TTC549 (cell line): Measurements from ENCODE around the gene MLPH.

ENCODE experiments used
- FAIRE-seq: peaks from 2 replicates; lab custom pipeline; 2012; peaks lifted over from hg19 to GRCh38; lab: Jason Lieb, UNC

MLPH gene

GRCh38 chr2:237520290-237520689, 33.2 kb downstream of the MLPH start:
- FAIRE-seq, result no peak

- FAIRE-seq, result no peak
Observed at GRCh38 chr2:237524631-237525030, 37.6 kb downstream of the MLPH start.

GRCh38 chr2:237525559-237526157, 38.6 kb downstream of the MLPH start:
- FAIRE-seq, result no peak

- no peak for FAIRE-seq
Observed at GRCh38 chr2:237527233-237527632, 40.2 kb downstream of the MLPH start.

GRCh38 chr2:237527766-237528165, 40.7 kb downstream of the MLPH start:
- no peak for FAIRE-seq

- FAIRE-seq, result no peak
Observed at GRCh38 chr2:237529452-237530402, 42.7 kb downstream of the MLPH start.

- no peak for FAIRE-seq
Observed at GRCh38 chr2:237530472-237531433, 43.7 kb downstream of the MLPH start.

- no peak for FAIRE-seq
Observed at GRCh38 chr2:237532160-237532559, 45.1 kb downstream of the MLPH start.

- no peak for FAIRE-seq
Observed at GRCh38 chr2:237533668-237534161, 46.7 kb downstream of the MLPH start.

- FAIRE-seq, result no peak
Observed at GRCh38 chr2:237534380-237534779, 47.3 kb downstream of the MLPH start.

GRCh38 chr2:237535385-237536082, 48.5 kb downstream of the MLPH start:
- no peak for FAIRE-seq

- no peak for FAIRE-seq
Observed at GRCh38 chr2:237536083-237536415, 49.0 kb downstream of the MLPH start.

GRCh38 chr2:237536617-237537016, 49.6 kb downstream of the MLPH start:
- no peak for FAIRE-seq

GRCh38 chr2:237538001-237538720, 51.1 kb downstream of the MLPH start:
- FAIRE-seq, result no peak

- no peak for FAIRE-seq
Observed at GRCh38 chr2:237538901-237539300, 51.9 kb downstream of the MLPH start.

GRCh38 chr2:237539681-237540080, 52.6 kb downstream of the MLPH start:
- FAIRE-seq, result no peak

GRCh38 chr2:237540223-237540775, 53.2 kb downstream of the MLPH start:
- no peak for FAIRE-seq

GRCh38 chr2:237540823-237541222, 53.8 kb downstream of the MLPH start:
- FAIRE-seq, result no peak

- no peak for FAIRE-seq
Observed at GRCh38 chr2:237541243-237541642, 54.2 kb downstream of the MLPH start.

- FAIRE-seq, result no peak
Observed at GRCh38 chr2:237542001-237542704, 55.1 kb downstream of the MLPH start.
